MV-4-11 (cell line): ENCODE results near the gene KCNH1.
"Not testable (repeated sequence)": the region's sequence is repeated elsewhere in the genome, so short reads cannot be mapped to it uniquely, and the experiment has no call there.

ENCODE experiments used
- DNase-seq: peaks from one replicate; lab custom pipeline; 2025; lab: John Stamatoyannopoulos, UW

The KCNH1 gene

DNA sequence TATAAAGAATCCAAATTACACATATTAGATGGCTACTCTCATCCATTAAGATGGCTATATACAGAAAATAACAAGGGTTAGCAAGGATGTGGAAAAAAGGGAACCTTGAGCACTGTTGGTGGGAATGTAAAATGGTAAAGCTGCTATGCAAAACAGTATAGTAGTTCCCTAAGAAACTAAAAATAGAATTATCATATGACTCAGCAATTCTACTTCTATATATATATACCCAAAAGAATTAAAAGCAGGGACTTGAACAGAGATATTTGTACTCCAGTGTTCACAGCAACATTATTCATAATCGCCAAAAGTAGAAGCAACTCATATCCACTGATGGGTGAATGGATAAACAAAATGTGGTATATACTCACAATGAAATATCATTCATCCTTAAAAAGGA, 126.1 kb downstream of the KCNH1 start:
- DNase-seq, result peak; percentile 7

DNA sequence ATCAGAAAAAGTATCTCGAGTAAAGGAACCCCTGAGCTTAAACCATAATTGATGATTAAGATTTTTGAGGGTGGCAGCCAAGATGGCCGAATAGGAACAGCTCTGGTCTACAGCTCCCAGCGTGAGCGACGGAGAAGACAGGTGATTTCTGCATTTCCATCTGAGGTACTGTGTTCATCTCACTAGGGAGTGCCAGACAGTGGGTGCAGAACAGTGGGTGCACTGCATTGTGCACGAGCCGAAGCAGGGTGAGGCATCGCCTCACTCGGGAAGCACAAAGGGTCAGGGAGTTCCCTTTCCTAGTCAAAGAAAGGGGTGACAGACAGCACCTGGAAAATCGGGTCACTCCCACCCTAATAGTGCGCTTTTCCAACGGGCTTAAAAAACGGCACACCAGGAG, 138.0 kb downstream of the KCNH1 start:
- DNase-seq, result not testable (repeated sequence)

DNA sequence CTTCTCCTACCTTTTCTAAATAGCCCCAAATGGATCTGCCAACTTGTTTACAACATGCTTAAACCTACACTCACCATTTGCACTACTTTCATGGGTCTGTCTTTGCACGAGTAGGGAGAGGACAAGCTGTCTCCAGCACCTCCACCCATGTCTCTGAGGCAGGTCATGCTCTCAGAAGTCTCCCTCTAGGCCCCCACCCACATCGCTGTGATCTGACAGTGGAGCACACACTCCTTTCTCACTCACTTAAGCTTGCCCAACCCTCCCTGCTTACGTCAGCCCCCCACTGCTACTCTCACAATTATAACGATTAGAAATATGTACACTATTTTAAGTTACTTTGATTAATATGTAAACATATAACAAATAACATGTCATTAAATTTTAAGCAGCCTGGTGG, 141.1 kb downstream of the KCNH1 start:
- no peak for DNase-seq

DNA sequence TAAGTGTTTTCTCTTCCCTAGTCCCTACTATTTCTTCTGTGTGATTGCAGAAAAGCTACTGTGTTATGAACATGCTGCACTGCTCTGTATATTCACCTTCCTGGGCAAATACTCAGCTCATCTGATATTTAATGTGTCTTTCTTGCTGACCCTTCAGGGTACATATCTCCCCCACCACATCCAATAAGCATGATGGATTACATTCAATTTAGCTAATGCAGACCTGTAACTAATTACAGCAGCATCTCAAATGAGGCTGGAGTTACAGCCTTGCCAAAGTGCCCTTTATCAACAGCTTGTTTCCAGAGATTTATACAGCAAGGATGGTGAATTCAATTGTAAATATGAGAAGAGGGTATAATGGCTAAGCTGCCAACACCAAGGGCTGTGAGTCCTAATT, 144.0 kb downstream of the KCNH1 start:
- DNase-seq, result no peak

DNA sequence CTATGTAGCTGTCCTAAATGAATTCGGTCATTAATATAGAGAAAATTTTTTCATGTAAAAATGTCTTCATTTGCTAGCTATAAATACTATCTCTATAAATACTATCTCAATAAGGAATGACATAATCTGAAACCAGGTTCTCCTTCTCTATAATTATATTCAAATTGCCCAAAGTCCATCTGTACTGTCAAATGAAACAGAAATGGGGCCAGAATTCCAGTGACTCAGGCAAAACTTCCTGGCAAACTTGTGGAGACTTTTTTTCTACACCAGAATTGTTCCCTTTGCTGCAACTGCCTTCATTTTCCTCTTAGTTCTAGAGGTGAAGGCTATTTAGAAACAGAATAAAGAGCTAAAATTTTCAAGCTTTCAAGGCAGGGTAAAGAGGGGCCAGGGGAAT, 152.5 kb downstream of the KCNH1 start:
- no peak for DNase-seq

DNA sequence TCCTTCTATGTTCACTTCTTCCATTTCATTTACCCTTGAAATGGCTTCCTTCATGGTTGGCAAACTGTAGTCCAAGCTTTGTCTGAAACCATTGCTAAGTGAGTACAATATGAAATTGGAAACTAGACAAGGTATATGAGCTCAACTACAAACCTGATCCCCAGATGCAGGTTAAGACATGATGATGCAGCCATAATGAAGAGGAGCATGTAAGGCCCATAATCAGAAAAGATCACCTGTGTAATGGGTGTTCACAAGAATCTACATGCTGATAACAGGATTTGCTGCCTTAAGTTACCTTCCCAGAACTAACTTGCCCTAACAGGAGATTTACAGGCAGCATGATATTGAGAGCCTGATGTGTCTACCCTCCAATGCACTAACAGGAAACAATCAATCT, 153.9 kb downstream of the KCNH1 start:
- DNase-seq, result no peak

DNA sequence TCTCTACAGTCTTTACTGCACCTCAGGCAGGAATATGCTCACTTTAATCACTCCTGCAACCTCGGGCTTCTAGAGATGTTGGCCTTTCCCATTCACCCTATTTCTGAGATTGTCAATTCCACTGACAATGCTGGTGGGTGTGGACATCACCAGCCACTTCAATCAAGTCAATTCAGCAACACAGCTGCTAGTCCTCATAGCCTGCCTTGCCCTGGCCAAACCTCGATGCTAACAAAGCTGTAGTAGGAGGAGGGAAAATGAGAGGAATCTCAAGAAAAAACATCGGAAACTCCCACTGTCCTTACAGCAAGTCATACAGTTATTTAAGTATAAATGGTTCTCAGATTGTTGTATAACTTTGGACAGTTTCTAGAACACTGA, 155.0 kb downstream of the KCNH1 start:
- DNase-seq, result no peak

DNA sequence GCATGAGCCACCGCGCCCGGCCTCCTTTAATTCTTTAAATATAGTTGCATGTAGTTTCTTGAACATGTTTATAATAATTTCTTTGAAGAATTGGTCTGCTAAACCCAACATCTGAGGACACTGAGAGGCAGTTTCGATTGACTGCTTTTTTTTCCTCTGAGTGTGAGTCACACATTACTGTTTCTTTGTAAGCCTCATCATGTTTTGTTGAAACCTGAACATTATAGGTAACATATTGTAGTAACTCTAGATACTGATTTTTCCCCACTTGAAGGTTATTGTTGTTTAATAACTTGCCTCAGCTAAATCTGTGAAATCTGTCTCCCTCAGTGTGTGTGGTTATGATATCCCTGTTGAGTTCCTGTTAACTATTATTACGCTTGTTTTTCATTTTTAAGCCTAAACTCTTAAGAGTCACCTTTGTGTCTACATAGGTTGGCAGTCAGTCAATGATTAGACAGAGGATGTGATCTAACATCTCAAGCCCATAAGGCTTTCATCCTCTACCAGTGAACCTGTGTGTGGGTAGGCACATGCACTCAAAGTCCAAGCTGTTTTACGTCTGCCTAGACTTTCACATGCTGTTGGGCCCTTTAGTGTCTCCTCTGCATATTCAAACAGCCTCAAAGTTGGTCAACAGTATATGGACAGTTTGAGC, 155.5 kb downstream of the KCNH1 start:
- DNase-seq, result no peak

DNA sequence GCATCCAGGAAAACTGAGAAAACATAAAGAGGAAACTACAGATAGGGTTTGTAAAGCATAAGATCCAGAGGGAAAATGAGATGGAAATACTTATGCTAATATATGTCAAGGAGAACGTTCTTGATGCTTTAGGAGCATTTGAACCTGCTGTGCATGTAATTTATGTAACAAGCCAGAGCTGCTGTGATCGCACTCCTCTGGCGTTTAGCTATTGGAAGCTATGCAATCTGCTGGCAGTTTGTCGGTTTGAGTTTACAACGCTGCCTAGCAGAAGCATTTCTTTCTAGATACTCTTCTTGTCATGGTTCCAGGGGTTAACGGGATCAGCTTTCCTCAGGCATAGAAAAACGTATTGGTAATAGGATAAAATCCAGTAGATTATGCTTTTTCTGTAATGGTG, 182.7 kb downstream of the KCNH1 start:
- DNase-seq, result no peak

DNA sequence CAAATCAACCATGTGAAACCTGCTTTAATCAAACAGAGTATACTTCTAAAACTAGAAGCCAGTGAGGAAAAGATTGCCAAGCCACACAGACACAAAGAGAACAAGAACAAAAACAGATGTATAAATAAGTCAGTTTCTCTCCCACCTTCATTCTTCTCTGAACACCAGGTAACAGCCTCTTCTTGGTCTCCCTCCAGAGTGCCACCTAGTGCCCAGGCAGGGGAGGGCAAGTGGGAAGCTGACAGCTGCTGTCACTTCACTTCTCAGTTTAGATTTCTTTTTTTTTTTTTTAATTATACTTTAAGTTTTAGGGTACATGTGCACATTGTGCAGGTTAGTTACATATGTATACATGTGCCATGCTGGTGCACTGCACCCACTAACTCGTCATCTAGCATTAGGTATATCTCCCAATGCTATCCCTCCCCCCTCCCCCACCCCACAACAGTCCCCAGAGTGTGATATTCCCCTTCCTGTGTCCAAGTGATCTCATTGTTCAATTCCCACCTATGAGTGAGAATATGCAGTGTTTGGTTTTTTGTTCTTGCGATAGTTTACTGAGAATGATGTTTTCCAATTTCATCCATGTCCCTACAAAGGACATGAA, 183.9 kb downstream of the KCNH1 start:
- DNase-seq, result not testable (repeated sequence)

DNA sequence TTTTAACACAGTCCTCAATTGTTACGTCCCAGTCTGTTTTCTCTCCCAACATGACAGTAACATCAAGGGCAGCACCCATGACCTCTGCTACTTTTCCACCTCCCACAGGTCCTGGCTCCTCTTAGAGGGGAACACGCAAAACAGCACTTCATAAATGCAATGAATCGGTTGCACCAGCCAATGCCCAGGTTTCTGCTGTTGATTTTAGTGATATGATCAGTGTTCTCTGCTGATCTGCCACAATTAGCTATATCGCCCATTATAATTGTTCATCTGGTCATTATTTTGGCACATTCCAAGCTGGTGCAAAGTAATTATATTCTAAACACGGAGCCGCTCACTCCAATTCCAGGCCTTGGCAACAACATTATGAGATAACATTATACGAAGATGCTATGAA, 184.5 kb downstream of the KCNH1 start:
- no peak for DNase-seq

DNA sequence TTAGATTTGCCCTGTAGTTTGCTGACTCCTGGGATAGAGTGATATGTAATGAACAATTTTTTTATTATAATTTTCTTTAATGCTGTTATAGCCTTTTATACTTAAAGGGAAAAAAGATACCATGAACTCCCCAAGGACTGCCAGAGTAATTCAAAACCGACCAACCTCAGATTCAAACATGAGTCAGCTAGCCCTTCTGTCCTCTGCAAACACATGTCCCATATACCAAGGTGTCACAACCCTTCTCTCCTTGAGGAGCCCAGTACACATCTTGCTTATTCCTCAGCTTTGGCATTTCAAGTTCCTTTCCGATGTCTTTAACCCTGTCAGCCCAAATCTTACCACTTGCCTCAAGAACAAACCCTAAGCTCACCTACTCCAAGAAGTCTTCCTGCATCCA, 184.9 kb downstream of the KCNH1 start:
- no peak for DNase-seq

DNA sequence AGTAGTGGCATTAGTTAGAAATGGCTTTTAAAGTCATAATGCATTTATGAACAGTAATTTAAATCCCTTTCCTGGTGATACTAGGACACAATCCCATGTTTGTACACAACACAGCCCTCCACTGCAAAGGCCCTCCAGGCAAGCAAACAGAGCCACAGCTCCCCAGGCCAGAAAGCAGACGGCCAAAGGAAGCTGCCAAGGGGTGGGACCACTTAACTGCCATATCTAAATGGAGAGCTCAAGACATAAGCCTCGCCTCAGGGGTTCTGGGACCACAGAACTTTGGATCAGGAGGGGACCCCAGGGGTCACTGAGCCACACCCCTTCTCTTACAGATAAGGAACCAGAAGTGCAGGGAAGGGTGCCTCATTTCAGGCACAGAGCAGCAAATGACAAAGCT, 189.7 kb downstream of the KCNH1 start:
- DNase-seq, result no peak

DNA sequence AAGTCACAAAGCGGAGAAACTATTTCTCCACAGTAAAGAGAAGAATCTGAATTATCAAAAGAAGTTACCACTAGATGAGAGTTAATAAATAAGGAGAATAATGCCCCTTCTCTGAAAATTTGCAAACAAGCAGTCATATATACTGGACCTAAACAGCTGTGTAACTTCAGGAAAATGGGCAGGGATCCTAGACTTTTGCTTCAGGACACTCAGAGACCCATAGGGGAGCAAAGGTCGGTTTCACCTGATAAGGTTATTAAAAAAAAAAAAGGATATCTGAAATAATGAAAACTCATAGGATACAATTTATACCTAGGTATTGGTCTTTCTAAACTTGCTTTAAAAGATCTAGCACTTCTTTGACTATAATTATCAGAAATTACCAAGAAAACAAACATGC, 191.4 kb downstream of the KCNH1 start:
- no peak for DNase-seq

DNA sequence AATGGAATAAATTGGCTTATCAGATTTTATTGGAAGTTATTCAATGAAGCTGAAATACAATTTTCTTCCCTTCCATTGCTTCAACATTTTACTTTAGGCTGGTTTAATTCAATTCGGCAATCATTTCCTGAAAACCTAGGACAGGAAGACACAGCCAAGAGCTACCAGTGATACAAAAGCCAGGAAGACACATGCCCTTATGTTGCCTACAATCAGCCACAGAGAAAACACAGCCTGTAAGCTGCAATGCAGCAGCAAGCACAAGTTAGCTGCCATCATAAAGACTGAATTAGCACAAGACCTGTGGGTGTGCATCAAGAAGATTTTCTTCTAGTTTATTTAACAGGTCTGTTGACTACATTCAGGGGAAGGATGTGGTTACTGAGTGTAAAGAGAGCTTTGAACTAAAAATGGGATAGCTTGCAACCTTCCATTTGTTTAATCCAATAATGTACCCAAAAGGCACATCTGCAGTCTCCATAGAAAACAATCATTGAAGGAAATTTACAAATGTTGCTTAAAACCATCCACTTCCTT, 193.8 kb downstream of the KCNH1 start:
- DNase-seq, result no peak

DNA sequence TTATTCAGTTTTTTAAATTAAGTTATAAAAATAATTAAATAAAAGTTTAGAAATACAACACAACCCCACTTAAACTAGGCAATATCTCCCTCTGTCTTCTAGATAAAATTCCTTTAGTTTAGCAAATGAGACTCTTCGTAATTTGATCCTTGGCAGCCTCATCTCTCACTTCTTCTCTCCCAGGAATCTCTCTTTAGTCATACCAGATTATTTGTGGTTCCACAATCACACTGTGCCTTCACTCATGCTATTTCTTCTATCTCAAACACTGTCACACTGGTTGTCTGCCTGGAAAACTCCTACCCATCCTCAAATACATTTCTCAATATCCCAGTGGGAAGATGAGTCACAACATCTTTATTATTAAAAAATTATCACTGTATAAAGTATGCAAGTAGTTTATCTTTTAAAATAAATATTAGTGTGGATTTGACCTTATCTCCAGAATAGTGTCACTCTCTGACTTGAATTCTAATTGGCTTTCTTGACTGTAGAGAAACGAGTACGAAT, 195.5 kb downstream of the KCNH1 start:
- no peak for DNase-seq

DNA sequence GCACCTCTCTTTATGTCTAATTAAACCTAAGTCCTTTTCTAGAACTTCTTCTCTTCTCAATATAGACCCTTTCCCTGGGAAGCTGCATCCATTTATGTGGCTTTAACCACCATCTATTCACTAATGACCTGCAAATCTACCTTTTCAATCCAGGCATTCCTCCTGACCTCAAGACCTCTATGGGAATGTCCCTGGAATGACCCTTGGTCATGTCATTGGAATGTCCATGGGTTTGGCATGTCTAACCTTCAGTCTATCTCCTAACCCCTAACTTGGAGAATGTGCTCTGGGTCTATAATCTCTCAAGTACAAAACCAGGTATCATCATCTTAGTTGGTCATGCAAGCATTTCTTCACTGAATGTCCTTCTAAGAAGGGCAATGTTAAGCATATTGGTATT, 196.1 kb downstream of the KCNH1 start:
- no peak for DNase-seq

DNA sequence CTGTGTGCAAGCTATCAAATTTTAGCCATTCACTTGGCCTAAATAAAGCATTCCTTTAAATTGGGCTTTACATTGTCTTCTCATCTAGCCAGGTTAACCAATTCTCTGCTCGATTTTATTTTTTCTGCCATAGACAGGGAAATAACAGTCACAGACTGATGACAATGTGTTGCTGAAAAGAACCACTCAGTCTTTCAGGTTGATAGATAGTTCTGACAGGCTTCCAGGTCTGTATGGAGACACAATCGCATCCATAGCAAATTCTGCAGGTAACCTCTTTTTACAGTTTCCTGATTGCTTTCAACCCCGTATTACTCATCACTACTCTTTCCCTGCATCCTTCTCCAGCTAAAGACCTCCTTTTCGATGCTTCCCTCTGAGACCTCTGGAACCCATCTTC, 198.0 kb downstream of the KCNH1 start:
- no peak for DNase-seq

DNA sequence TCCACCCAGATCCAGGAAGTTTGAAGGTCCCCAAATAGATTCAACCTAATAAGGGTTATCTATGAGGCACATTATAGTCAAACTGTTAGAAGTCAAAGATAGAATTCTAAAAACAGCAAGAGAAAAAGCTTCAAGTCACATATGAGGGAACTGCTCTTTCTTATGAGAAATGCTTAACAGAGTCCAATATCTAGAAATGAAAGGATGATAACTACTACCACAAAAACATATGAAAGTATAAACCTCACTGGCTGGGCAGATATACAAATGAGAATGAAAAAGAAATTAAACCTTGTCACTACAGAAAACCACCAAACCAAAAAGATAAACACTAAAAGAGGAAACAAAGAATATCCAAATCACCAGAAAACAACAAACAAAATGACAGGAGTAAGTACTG, 201.8 kb downstream of the KCNH1 start:
- no peak for DNase-seq

DNA sequence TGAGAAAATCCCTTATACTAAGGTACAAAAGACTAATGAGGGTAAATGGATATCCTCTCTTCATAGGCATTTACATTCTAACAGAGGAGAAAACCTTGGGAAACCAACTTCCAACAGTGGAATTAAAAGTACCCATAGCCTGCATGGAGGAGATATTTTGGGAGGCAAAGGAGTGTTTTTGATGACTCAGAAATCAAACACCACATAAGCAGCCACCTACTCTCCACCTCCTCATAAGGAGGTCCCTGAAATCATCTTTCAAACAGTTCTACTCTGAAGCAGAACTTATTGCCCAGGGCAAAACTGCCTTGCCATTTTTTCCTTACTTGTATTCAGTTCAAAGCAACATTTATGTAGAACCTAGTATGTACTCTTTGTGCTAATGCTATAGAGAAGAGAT, 211.3 kb downstream of the KCNH1 start:
- no peak for DNase-seq

DNA sequence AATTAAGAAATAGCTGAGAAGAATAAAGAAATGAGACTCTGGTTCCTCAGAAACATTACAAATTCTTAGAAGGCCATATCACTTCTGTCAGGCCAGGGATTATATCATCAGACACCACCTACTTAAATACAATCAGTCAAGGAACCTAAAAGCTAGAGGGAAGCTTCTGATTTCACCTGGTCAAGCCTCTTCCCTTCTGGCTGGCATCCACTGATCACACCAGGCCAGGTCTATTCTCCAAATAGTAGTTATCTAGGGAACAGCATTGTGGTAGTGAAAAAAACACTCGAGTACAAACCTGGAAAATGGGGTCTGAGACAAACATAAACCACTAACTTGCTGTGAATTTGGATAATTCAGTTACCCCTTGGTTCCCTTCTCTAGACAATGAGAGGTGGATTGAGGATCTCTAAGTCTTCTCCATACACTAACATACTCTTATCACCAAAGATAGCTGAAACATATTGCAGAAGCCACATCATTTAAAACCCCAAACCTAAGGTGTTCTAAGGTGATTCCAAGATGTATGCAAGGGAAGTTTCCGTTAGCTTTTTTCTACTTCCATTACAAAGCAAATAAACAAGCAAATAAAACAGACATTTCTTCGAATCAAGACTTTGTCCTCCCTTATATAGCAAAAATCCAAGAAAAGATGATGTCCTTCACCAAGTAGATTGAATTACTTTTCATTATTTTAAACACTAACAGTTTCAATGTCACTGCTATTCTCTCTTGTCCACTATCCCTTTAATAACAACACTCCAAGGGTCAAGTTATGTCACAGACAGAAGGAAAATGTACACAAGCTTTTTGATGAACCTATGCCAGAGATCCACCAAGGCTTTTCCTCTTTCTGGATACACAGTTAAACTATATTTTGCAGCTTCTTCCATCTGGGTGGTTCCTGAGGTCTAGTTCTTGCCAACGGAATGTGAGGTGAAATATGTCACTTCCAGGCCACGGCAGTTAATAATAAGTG, 212.9 kb downstream of the KCNH1 start:
- no peak for DNase-seq

DNA sequence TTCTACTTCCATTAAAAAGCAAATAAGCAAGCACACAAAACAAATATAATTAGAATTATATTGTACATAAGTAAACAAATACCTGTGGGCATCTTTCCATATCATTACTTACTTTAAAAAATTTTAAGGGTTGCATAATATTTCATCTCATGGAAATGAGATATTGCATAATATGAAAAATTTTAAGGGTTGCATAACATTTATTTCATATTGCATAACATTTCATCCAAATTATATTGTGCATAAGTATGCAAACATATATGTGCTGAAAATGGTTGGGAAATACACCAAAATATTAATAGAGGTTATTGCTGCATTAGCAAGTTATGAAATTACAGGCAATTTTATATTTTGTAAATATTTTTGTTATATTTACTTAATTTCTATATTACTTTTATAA, 213.7 kb downstream of the KCNH1 start:
- DNase-seq, result peak; percentile 6

DNA sequence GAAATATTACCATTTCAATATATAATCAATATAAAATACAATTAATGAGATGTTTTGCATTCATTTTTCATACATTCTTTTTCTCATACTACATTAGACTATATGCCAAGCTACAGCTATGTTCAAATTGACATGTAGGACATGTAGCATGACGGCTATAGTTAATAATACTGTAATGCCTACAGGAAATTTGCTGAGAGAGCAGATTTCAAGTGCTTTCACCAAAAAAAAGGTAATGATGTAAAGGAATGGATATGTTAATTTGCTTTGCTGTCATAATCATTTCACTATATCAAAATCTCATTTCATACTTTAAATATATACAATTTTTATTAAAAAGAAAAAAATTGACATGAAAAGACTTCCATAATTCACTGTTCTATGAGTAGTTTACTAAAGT, 215.1 kb downstream of the KCNH1 start:
- DNase-seq, result no peak
